HG03469 (cell line): ENCODE data around the gene ZFAND3.

ENCODE experiments used
- ATAC-seq: cut with Tn5 transposase; IDR thresholded peaks from one replicate; pipeline ENCODE4 v1.9.1; 2021; ENCODE audit warnings: mild to moderate bottlenecking, moderate library complexity, moderate number of reproducible peaks; ENCODE audit not compliant: unreplicated experiment

ZFAND3 gene

DNA sequence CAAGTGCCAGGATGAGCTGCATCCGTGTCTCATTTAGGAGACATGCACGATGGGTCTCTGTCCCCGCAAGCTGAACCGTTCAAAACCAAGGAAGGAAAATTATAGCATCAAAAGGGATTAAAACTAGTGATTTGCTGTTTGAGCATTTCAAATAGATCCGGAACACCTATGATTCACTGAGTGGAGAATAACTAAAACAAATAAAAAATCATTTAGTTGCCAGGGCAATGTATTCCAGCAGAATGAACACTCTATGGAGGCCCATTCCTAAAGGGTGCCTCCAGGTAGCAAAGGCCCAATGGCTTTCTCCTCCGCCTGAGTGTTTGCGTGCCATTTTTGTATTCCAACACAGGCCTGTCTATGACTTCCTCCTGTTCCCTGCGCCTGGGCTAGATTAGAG lies 354.8 kb downstream of the ZFAND3 start:
- no peak for ATAC-seq

DNA sequence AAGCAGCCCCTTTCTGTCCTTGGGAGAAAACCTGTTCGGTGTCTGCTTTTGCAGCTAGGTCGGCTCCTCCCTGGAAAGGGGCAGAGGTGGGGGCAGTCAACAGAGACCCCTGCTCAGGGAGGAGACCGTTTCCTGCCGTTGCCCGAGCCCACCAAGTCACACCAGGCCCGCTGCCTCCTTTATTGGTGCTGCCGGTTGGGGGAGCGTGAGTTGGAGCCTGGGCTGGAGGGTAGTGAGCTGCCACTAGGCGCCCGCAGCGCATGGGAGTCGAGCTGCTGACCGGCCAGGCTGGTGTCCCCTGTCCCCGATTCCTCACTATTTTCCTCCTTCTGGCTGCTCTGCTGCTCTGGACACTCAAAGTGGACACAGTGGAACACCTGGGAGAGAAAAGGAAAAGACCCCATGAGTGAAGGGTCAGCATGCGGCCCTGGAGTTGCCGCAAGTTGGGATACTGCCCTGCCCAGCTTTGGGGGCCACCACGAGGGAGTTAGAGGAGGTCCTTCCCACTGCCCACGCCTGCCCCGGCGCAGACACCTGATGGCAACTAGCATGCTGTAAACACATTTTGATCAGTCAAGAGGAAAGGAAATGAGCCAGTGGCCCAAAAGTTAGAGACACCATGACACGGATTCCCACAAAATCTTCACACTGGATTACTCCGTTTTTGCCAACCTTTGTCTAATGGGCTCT lies 355.4 kb downstream of the ZFAND3 start:
- ATAC-seq: no peak

DNA sequence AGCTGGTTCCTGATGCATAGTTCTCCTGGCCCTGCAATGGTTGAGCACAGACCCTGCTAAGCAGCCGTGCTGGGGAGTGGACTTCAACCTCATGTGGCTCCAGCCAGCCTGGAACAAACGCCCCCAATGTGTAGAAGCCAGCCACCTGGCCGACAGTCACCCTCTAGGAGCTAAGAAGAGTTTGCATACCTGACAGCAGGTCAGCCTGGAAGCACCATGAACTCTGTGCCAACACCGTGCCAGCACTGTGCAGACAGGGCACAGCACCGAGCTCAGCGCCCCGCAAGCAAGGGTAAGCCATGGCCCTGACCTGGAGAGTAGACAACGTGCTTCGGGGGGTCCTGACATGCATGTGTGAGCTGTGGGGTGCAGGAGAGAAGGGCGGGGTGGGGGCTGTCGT lies 356.3 kb downstream of the ZFAND3 start:
- no peak for ATAC-seq

DNA sequence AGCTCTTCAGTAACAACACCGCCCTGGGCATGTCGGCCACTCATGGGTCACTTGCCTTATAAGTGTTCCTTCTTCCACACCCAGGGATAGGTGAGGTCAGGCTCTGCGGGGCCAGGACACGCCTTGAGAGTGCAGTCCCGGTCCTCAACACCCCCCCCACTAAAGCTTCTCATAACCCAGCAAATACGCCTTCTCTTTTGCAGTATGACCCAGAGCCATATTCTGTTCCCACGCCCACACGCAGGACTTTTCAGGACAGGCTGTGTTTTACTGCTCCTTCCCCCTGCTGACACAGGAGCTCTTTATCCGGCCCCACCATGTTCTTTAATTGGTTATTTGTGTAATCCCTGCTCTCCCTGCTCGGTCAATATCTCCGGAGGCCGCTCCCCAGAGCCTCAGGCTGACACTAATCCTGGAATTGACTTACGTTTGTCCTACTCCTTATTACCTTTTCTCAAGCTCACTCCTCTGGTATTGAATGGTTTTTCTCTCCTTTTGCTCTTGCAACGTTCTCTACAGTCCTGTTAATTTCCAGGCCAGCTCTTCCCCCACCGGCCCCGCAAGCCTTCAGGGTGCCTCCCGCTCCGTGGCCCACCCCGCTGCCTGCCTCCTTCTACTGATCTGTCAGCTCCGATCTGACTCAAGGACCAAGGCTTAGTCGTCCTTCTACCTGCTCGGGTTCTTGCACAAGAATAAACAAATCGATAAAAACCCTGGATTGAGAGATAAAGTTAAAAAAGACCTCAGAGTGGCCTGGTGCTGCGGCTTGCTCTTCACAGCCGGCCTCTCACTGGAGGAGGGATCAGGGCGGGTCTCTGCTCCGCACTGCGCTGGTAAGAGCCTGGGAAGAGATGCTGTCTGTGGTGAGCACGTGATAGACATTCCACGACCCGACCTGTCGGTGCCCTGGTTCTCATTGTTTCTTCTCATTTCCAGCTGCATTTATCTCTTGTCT lies 357.5 kb downstream of the ZFAND3 start:
- no peak for ATAC-seq

DNA sequence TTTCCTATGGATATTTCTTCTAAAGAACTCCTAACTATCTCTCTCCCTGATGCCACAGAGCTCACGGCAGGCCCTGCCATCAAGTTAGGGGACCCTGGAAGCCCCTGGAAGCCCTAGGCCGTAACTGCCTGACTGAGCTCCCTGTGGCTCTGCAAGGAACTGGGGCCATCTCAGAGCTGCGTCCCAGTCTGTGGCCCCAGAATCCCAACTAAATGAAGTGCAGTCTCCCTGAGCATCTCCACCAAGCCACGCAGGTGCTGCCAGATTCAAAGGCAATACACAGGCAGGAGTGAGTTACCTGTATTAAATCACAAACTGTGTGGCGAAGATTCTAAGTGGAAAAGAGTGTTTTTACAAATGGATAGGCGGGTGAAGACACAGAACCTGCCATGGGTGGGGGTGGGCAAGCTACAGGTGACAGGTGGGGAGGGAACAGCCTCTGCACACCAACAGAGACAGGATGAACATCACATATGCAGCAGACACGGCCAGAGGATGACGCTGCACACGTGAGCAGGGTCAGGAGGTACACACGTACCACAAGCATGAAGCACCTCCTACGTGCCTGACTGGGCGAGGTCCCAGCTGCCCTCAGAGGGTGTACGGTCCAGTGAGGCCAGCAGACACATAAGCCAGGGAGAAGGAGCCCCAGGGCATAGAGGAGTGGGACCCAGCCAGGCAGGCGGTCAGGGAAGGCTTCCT lies 358.5 kb downstream of the ZFAND3 start:
- ATAC-seq: no peak

DNA sequence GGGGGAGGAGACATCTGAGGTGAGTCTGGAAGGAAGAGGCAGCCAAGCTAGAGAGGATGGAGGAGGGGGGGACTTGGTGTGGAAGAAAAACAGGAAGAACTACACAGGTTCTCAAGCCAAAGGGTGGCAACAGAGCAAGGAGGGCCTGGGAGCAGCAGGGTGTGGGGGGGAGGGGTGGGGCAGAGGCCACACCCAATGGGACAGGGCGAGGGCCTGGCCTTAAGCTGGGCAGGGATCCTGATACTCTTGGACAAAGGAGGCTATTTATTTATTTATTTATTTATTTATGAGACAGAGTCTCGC lies 359.0 kb downstream of the ZFAND3 start:
- ATAC-seq: no peak

DNA sequence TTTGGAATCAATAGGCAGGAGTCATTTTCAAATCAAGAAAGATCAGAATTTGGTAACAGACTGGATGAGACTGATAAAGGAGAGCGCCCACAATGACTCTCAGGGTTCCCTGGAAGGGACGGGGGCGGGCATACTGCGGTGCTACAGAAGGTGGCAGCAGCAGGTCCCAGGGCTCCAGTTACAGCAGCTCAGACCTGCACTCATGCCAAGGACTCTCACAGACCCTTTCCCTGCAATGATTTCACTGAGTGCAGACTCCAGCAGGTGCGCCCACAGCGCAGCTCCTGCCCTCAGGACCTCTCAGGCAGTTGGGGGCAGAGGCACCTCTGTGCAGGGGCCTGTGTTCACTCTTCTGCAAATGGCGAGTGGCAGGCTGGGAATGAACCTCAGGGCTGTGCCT lies 359.8 kb downstream of the ZFAND3 start:
- no peak for ATAC-seq

DNA sequence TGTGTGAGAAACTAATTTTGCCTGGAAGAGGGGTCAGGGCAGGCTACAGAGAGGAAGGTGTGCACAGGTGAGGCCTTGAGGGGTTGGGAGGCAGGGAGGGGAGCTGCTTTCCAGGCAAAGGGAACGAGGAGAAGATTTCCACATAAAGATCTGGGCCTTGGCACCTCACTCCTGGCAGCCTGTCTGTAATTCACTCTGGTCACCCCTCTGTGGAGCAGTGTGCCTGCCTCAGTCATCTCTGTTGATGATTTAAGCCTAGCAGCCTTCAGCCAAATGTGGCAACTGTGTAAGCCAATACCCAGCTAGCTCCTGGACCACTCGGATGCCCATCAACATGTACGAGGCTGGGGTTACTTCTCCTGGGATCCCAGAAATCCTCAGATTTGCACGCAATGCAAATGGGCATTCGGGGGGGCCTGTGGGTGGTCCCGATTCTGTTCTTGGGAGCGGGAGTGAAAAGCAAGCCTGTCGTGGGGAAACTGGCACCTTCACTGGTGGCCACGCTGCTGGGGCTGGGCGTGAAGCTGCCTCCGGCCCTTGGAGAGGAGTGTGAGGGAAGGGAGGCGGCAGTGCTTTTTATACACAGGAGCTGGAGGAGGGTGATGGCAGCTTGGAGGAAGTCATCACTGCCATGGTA lies 360.4 kb downstream of the ZFAND3 start:
- no peak for ATAC-seq

DNA sequence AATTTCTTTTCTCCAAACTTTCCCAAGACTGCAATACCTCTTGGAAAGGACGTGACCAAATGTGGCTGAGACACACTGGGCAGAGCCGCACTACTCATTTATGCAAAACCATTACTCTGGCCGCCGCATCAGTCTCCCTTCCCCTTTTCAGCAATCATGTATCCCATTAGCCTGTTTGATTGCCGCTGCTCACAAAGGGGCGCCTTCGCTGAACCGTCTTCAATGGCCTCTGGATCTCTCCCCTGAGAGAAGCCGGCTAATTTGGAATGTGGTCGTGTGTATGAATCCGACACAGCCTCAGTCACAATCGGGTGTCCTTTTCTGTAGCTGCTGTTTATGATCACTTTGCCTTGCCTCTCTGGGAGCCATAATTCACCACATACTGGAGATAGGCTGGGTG lies 361.1 kb downstream of the ZFAND3 start:
- no peak for ATAC-seq

DNA sequence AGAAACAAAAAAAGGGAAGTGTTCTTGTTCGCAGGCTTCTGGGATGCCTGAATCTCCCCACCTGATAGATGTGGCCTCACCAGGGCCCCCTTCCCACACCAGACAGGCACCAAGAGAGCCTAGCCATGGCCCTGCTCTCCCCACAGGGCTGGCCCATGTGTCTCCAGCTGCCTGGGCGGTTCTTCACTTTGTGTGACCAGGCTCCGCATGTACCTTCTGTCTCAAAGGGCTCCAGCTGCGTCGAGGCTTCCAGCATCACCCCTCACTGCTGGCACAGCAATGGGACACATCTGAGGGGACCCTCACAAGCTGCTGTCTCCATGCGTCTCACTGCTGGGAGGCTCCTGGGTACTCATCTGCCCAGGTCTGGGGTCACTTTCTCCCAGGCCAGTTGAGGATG lies 362.9 kb downstream of the ZFAND3 start:
- ATAC-seq: no peak

DNA sequence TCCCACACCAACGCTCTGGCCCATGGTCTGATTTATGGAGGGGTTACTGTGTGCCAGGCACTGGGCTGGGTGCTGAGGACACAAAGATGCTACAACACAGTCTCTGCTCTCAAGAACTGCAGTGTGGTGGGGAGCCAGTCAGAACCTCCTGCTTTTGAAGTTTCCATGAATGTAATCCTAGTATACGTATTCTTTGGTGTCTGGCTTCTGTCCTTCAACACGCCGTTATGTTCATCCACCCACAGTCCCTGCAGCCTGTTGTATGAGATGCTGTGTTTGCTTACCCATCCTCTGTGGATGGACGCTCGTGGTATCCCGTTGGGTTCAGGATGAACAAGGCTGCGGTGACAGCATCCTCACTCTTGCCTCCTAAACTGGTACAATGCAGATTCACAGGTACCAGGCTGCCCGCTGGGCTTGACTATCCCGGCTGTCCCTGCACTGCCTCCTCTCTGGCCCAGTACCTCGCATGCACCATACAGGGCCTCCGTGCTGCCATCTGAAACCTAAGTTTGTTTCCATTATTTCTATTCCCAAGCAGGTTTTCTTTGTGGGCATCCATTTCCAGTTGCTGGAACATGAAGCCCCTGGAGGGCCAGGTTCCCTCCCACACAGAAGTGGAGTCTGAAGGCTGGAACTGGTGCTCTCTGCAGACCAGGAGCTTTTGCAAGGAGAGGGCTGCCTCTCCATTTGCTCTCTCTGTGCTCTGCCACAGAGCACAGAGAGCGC lies 364.5 kb downstream of the ZFAND3 start:
- ATAC-seq: no peak

DNA sequence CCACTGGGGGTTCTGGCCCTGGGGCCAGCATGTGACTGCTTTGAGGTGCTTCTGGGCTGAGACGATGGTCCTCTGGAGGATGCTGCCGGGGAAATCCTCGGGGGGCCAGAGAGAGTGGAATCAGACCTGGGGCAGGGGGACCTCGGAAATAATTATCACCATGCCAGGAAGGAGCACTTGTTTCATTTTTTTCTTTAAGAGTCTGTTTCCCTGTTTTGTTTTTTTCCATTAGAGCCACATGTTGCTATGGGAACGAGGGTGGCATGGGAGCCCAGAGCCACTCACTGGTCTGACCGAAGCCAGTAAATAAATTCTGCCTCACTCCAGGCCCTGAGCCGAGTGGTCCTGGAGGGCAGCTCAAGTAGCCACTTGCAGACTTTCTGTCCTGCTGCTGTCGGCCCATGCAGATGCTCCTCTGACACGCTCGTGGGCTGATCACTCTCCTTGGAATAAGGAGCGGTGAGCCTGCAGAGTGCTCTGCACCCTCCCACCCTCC lies 365.1 kb downstream of the ZFAND3 start:
- no peak for ATAC-seq

DNA sequence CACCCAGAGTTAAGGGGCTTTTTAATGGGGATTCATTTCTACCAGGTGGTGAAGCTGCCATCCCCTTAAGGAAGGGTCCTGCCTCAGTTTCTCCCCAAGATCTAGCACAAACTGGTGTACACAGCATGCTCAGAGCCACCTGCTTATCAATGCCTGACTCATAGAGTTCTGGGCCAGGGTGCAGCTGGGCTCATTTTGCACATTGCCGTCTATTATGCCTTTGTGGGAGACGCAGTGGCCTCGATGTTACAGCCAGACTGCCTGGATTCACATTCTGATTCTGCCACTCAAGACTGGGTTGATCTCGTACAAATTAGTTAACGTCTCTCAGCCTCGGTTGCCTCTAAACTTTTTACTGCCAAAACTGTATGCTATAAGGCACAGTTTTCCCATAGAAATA lies 365.7 kb downstream of the ZFAND3 start:
- ATAC-seq: no peak

DNA sequence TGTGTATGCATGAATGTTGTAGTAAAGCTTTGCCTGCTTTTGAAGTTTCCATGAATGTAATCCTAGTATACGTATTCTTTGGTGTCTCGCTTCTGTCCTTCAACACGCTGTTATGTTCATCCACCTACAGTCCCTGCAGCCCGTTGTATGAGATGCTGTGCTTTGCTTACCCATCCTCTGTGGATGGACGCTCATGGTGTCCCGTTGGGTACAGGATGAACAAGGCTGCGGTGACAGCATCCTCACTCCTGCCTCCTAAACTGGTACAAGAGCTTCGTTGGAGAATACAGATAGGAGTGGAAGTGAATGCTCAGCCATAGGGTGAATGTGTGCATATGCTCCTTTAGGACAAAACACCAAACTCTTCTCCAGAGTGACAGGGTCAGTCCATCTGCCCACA lies 366.2 kb downstream of the ZFAND3 start:
- no peak for ATAC-seq

DNA sequence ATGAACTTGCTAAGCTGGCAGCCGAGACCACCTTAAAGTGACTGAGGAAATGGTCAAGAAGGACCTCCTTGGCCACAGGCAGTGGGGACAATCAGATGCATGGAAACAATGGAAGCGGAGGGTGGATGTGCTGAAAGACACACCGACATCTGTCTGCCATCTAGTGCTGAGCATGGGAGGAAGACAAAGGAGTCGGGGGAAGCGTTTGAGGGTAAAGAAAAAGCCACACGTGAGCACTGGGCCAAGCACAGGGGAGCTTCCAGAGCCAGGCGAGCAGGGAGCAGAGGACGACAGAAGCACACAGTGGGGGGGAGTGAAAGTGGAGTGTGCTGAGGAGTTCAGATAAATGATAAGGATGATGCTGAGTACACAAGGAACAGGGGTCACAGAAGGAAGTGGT lies 367.8 kb downstream of the ZFAND3 start:
- ATAC-seq: no peak

DNA sequence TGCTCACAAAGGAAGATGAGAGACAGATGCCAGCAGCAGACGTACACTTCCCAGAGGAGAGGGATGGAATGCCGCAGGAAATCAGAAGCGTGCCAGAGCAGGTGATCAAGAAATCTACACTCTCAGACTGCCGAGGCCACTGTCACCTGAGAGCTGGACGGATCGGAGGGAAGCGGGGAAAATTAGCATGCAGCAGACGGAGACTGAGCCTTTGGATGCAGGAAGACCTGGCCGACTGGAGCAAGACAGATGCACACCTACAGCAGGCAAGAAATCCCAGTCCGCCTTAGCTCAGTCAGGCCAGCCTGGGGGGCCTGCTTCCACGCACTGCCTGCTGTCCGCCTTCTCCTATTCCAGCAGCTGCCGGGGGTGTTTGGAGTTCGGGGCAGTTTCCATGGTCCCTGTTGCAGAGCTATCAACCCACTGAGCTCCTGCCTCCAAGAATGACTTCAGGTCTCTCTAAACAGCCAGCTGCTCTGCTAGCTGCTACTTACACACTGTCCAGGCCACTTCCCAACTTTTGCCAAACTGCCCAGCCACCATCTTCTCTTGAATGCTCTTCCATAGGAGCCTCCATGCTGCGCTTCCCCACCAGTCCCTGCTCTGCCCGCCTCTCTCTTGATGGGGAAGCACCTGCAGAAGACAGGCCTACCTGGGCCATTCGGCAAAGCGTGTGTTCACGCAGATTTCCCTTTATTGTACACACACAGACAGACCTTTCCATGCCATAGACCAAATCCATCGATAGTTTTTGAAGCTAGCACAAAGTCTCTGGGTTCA lies 368.5 kb downstream of the ZFAND3 start:
- no peak for ATAC-seq

DNA sequence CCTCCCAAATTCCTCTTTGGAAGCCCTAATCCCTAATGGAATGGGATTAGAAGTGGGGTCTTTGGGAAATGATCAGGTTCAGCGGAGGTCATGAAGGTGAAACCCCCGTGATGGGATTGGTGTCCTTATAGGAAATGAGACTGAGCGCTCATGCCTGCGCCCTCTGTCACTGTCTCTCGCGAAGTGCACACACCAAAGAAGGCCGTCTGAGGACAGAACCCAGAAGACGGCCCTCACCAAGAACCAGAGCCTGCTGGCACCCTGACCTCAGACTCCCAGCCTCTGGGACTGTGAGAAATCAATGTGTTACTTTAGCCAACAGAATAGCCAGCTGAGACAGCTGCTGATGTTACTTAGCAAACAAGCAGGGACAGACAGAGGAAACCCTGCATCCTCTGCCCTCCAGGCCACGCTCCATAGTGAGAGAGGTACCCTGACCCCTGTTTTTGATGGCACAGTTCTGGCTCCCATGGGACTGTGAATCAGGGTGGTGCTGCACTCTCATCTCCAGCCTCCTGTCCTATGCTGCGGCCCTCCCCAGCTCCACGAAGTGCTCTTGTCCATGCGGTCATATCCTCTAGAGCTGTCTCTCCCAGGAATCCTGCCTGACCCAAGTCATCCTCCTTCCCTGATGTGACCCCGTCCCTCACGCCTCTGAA lies 369.3 kb downstream of the ZFAND3 start:
- no peak for ATAC-seq

DNA sequence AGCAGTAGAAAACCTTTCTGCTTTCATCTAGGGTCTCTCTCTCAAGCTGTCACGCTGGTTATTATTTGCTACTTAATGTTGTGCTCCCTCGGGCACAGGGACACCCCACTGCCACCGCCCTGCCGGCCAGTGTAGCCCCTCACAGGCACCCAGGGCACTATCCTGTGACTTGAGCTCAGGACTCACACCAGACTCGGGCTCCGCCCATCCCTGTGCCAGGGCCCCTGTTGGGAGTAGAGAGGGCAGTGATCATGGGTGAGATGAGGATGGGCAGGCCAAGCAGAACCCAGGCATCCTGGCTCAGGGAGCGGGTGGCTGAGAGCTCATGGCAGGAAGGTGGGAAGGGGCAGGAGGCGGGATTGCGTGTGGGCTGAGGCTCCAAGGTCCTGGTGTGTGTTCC lies 371.9 kb downstream of the ZFAND3 start:
- ATAC-seq: no peak

DNA sequence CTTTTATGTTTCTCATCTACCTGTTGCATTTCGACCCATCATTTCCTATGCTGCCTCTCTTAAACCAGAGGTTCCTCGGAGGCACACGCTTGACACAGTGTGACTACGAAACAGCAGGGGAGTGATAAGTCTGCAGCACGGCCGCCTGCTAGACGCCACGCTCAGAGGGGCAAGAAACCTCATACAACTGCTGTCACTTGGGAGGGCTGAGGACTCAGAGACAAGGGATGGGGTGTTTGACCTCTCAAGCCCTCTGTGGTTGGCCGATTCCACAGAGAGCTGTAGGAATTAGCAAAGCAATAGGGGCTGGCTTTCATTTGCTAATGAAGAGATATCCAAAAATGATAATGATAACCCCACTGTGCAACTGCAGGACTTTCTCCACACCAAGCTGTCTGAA lies 372.5 kb downstream of the ZFAND3 start:
- ATAC-seq: no peak
